ENCODE measurements around the gene FANCI.

Gene FANCI

DNA sequence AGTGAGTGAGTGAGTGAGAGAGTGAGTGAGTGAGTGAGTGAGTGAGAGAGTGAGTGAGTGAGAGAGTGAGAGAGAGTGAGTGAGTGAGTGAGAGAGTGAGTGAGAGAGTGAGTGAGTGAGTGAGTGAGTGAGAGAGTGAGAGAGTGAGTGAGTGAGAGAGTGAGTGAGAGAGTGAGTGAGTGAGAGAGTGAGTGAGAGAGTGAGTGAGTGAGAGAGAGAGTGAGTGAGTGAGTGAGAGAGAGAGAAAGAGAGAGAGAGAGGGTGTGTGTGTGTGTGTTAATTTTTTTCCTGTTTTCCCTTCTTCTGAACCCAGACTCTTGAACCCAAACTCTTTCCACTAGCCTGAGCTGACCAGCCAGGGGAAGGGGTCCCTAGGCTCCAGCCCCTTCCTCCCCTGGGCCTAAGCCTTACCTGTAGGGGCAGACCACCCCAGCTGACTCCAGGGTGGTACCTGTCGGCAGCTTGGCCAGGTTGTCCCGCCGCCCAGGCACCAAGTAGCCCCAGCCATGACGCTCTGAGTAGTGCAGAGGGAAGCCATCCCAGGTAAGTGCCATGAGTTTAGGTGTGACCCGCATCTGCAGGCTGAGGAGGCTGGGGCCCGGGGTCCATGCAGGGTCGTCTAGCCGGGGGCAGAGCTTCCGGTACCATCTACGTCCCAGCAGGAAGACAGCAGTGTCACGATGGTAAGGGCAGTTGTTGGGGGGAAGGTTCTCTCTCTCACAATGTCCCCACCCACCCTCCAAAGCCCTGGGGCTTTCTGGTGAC, 81.4 kb downstream of the FANCI start:
- Histone ChIP-seq H3K9me3 (ENCODE audit: insufficient read depth, low read length) (no peaks in the 10 kb centered on the region), H3K4me1 (ENCODE audit: low read length) (no peaks in the 10 kb centered on the region), H2AFZ (ENCODE audit: low read depth, low read length) (no peak overlapping the region), H3K4me3 (ENCODE audit: low read length) (no peak overlapping the region), H3K4me2 (ENCODE audit: low read length) (no peak overlapping the region), H3K9ac (ENCODE audit: low read length) (no peak overlapping the region), H3K27ac (ENCODE audit: low read length) (no peak overlapping the region), H3K79me2 (ENCODE audit: low read length) (peaks cover 24% of the 10 kb centered on the region; the same call in 1 of the 2 replicates), H3K36me3 (replicated peaks; ENCODE audit: low read depth, low read length) (peaks cover 94% of the 10 kb centered on the region), H3K27me3 (ENCODE audit: low read depth, low read length) (no peaks in the 10 kb centered on the region), H4K20me1 (ENCODE audit: insufficient read depth, low read length) (peaks cover 13% of the 10 kb centered on the region)
- no peak for TF ChIP-seq EZH2phosphoT487 (IDR thresholded peaks at IDR 0.05; ENCODE audit: low read depth)
- TF ChIP-seq, protein P1, sequence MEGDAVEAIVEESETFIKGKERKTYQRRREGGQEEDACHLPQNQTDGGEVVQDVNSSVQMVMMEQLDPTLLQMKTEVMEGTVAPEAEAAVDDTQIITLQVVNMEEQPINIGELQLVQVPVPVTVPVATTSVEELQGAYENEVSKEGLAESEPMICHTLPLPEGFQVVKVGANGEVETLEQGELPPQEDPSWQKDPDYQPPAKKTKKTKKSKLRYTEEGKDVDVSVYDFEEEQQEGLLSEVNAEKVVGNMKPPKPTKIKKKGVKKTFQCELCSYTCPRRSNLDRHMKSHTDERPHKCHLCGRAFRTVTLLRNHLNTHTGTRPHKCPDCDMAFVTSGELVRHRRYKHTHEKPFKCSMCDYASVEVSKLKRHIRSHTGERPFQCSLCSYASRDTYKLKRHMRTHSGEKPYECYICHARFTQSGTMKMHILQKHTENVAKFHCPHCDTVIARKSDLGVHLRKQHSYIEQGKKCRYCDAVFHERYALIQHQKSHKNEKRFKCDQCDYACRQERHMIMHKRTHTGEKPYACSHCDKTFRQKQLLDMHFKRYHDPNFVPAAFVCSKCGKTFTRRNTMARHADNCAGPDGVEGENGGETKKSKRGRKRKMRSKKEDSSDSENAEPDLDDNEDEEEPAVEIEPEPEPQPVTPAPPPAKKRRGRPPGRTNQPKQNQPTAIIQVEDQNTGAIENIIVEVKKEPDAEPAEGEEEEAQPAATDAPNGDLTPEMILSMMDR (IDR thresholded peaks at IDR 0.05; ENCODE audit: low read depth, low read length): no peak

DNA sequence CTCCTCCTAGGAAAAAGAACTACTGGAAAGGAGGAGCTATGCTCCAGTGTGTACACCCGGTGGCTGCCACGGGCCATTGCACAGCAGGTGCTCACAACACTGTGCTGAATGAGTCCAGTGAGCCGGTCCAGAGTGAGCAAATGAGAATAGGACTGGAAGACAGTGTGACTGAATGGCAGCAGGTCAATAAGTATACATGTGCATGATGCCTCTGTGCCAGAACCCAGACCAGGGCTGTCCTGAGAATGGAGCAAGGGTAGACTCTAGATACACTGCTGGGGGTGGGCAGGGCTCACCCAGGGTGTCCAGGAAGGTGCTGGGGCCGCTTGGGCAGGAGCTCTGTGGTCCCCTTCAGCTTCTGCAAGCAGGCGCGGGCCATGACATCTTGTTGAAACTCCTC, 82.5 kb downstream of the FANCI start:
- Histone ChIP-seq H2AFZ (ENCODE audit: low read depth, low read length) (no peak overlapping the region), H3K79me2 (ENCODE audit: low read length) (peaks cover 35% of the 10 kb centered on the region), H3K27ac (ENCODE audit: low read length) (no peak overlapping the region), H3K4me3 (ENCODE audit: low read length) (no peak overlapping the region), H3K4me2 (ENCODE audit: low read length) (no peak overlapping the region), H3K36me3 (replicated peaks; ENCODE audit: low read depth, low read length) (peaks cover 95% of the 10 kb centered on the region), H3K27me3 (ENCODE audit: low read depth, low read length) (no peaks in the 10 kb centered on the region), H4K20me1 (ENCODE audit: insufficient read depth, low read length) (peaks cover 18% of the 10 kb centered on the region), H3K9ac (ENCODE audit: low read length) (no peak overlapping the region), H3K4me1 (ENCODE audit: low read length) (no peaks in the 10 kb centered on the region), H3K9me3 (ENCODE audit: insufficient read depth, low read length) (no peaks in the 10 kb centered on the region)
- no peak for TF ChIP-seq EZH2phosphoT487 (IDR thresholded peaks at IDR 0.05; ENCODE audit: low read depth)
- TF ChIP-seq, protein P1 (IDR thresholded peaks at IDR 0.05; ENCODE audit: low read depth, low read length): no peak

DNA sequence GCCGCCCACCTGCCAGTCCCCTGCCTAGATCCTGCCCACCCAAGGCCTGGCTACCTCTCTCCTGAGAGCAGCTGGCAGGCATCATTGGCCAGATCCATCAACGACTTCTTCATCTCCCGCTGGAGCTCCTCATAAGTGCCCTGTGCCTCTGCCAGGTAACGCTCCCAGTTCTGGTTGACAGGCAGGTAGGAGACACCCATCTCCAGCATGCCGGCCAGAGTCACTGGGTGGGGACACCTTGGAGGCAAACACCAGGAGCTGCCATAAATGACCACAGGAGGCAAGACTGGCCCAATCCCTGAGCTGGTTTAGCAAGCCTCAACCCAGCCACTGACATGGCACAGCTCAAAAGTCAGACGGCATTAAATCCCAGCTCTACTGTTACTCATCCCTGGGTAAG, 83.3 kb downstream of the FANCI start:
- H3K79me2 ChIP-seq (ENCODE audit: low read length): peaks cover 39% of the 10 kb centered on the region
- no peak overlapping the region for H3K4me2 ChIP-seq (ENCODE audit: low read length)
- H3K27me3 ChIP-seq (ENCODE audit: low read depth, low read length): no peaks in the 10 kb centered on the region
- no peak overlapping the region for H2AFZ ChIP-seq (ENCODE audit: low read depth, low read length)
- no peak overlapping the region for H3K9ac ChIP-seq (ENCODE audit: low read length)
- peaks cover 95% of the 10 kb centered on the region for H3K36me3 ChIP-seq (replicated peaks; ENCODE audit: low read depth, low read length)
- peaks cover 3% of the 10 kb centered on the region for H3K4me1 ChIP-seq (ENCODE audit: low read length)
- H3K27ac ChIP-seq (ENCODE audit: low read length): no peak overlapping the region
- TF ChIP-seq EZH2phosphoT487 (IDR thresholded peaks at IDR 0.05; ENCODE audit: low read depth): no peak
- TF ChIP-seq, protein P1 (IDR thresholded peaks at IDR 0.05; ENCODE audit: low read depth, low read length): no peak
- no peaks in the 10 kb centered on the region for H3K9me3 ChIP-seq (ENCODE audit: insufficient read depth, low read length)
- H3K4me3 ChIP-seq (ENCODE audit: low read length): no peak overlapping the region
- H4K20me1 ChIP-seq (ENCODE audit: insufficient read depth, low read length): peaks cover 25% of the 10 kb centered on the region

DNA sequence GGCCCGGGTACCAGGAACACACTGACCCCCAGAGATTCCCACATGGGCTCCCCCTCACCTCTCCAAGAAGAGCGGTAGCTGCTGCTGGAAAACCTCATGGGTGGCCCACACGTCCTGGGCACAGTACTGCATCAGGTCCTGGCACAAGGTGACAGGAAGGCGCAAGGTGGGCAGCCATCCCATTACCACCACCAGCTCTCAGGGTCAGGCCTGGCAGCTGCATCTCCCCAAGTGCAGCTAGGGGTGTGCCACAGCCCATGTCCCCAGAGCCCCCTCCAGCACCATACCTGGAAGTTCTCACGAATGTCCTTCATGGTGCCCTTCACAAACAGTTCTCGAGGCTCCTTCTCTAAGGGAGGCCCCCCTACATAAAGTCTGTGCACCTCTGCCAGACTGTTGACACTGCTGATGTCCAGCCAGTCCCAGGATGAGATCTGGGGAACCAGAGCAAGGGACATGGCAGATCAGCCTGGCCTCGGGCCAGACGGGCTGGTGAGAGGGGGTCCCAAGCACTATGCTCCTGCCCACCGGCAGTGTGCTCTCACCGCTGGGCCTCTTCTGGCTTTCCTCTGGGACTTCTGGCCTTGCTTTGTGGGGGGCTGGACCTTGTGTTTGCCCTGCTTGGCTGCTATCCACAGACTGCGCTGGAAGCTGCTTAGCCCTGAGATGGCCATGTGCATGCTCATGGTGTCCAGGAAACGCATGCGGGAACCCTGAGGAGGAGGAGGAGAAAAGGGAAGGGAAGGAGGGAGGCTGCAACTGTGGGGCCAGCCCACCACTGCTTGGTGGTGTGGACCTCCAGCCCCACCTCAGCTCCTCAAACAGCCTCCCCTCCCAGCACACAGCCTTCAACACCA, 84.8 kb downstream of the FANCI start:
- H3K27ac ChIP-seq (ENCODE audit: low read length): no peak overlapping the region
- H3K4me1 ChIP-seq (ENCODE audit: low read length): peaks cover 15% of the 10 kb centered on the region
- no peak overlapping the region for H3K4me3 ChIP-seq (ENCODE audit: low read length)
- H2AFZ ChIP-seq (ENCODE audit: low read depth, low read length): no peak overlapping the region
- peaks cover 90% of the 10 kb centered on the region for H3K36me3 ChIP-seq (replicated peaks; ENCODE audit: low read depth, low read length)
- peaks cover 34% of the 10 kb centered on the region for H4K20me1 ChIP-seq (ENCODE audit: insufficient read depth, low read length)
- no peaks in the 10 kb centered on the region for H3K9me3 ChIP-seq (ENCODE audit: insufficient read depth, low read length)
- H3K4me2 ChIP-seq (ENCODE audit: low read length): no peak overlapping the region
- TF ChIP-seq, protein P1 (IDR thresholded peaks at IDR 0.05; ENCODE audit: low read depth, low read length): no peak
- no peak for TF ChIP-seq EZH2phosphoT487 (IDR thresholded peaks at IDR 0.05; ENCODE audit: low read depth)
- peaks cover 54% of the 10 kb centered on the region for H3K79me2 ChIP-seq (ENCODE audit: low read length)
- H3K27me3 ChIP-seq (ENCODE audit: low read depth, low read length): no peaks in the 10 kb centered on the region
- H3K9ac ChIP-seq (ENCODE audit: low read length): no peak overlapping the region

All from OCI-LY3 (cell line).